ENCODE measurements around the gene CENPVL3. TPM values are rescaled to one million over a fixed set of nuclear protein-coding genes. Genes with fewer than 3 reads are reported as not detected.
"Not testable (repeated sequence)": the region's sequence is repeated elsewhere in the genome, so short reads cannot be mapped to it uniquely, and the experiment has no call there.

The CENPVL3 gene
- not detected for total RNA-seq
- polyA plus RNA-seq = not detected
- long read RNA-seq, donor 1 = 0 reads
- long read RNA-seq, donor 2 = 0 reads
- long read RNA-seq, donor 3, partial matches to known transcripts = 0 of 1 reads
- long read RNA-seq, donor 3, other reads (novel, unspliced or antisense) = 0 of 1 reads
- long read RNA-seq, donor 4 = 0 reads

- under 1% methylated on average over 52 of the region's 81 CpGs for WGBS
- H3K4me1 ChIP-seq (ENCODE audit: control insufficient read depth, insufficient read depth, low read length); H3K27me3 ChIP-seq (ENCODE audit: control insufficient read depth, insufficient read depth); H3K27ac ChIP-seq (ENCODE audit: low read length); ATAC-seq; intact Hi-C loops (cut with DNase I); H3K9me3 ChIP-seq (ENCODE audit: control insufficient read depth, low read length); DNase-seq: not testable (repeated sequence)
- H3K4me3 ChIP-seq (ENCODE audit: low read length) = peak within 1 kb of the TSS; percentile 3
These were observed at the start of gene CENPVL3 for GRCh38 chrX:51618241-51619155. TSS of gene CENPVL3 (minus strand) at chrX:51618912. CDS start at chrX:51618873, 39 bp downstream.

- H3K4me1 ChIP-seq (ENCODE audit: control insufficient read depth, insufficient read depth, low read length) = no peaks in the 10 kb centered on the region
- no peak overlapping the region for H3K27ac ChIP-seq (ENCODE audit: low read length)
- DNase-seq (no peak), ATAC-seq (no peak)
- 54% methylated on average over 5 of the region's 5 CpGs for WGBS
- no peaks in the 10 kb centered on the region for H3K9me3 ChIP-seq (ENCODE audit: control insufficient read depth, low read length)
- intact Hi-C loops (cut with DNase I) = no loop called here
- no peaks in the 10 kb centered on the region for H3K27me3 ChIP-seq (ENCODE audit: control insufficient read depth, insufficient read depth)
- H3K4me3 ChIP-seq (ENCODE audit: low read length) = no peak overlapping the region
These were observed 47.3 kb upstream of the CENPVL3 start for GRCh38 chrX:51665981-51666380.

GRCh38 chrX:51643377-51643776 lies 24.7 kb upstream of the CENPVL3 start:
- Histone ChIP-seq H3K27me3 (ENCODE audit: control insufficient read depth, insufficient read depth) (no peaks in the 10 kb centered on the region), H3K27ac (ENCODE audit: low read length) (no peak overlapping the region), H3K4me3 (ENCODE audit: low read length) (no peak overlapping the region), H3K9me3 (ENCODE audit: control insufficient read depth, low read length) (no peaks in the 10 kb centered on the region), H3K4me1 (ENCODE audit: control insufficient read depth, insufficient read depth, low read length) (no peaks in the 10 kb centered on the region)
- DNase-seq (no peak), ATAC-seq (no peak)
- intact Hi-C loops (cut with DNase I) = no loop called here
- 70% methylated on average over 2 of the region's 2 CpGs for WGBS

GRCh38 chrX:51641421-51642021 lies 22.8 kb upstream of the CENPVL3 start:
- ATAC-seq = no peak
- no peak for DNase-seq
- no peaks in the 10 kb centered on the region for H3K9me3 ChIP-seq (ENCODE audit: control insufficient read depth, low read length)
- H3K27ac ChIP-seq (ENCODE audit: low read length) = no peak overlapping the region
- 34% methylated on average over 19 of the region's 19 CpGs for WGBS
- H3K4me3 ChIP-seq (ENCODE audit: low read length) = no peak overlapping the region
- intact Hi-C loops (cut with DNase I) = no loop called here
- no peaks in the 10 kb centered on the region for H3K27me3 ChIP-seq (ENCODE audit: control insufficient read depth, insufficient read depth)
- no peaks in the 10 kb centered on the region for H3K4me1 ChIP-seq (ENCODE audit: control insufficient read depth, insufficient read depth, low read length)

- H3K4me3 ChIP-seq (ENCODE audit: low read length); H3K27me3 ChIP-seq (ENCODE audit: control insufficient read depth, insufficient read depth); H3K27ac ChIP-seq (ENCODE audit: low read length); H3K9me3 ChIP-seq (ENCODE audit: control insufficient read depth, low read length); ATAC-seq; DNase-seq; H3K4me1 ChIP-seq (ENCODE audit: control insufficient read depth, insufficient read depth, low read length); intact Hi-C loops (cut with DNase I): not testable (repeated sequence)
- 49% methylated on average over 7 of the region's 7 CpGs for WGBS
These were observed 17.8 kb upstream of the CENPVL3 start for GRCh38 chrX:51636511-51636910.

- H3K27ac ChIP-seq (ENCODE audit: low read length) = no peak overlapping the region
- 6% methylated on average over 7 of the region's 7 CpGs for WGBS
- no peaks in the 10 kb centered on the region for H3K4me1 ChIP-seq (ENCODE audit: control insufficient read depth, insufficient read depth, low read length)
- no peaks in the 10 kb centered on the region for H3K9me3 ChIP-seq (ENCODE audit: control insufficient read depth, low read length)
- ATAC-seq = no peak
- no peak overlapping the region for H3K4me3 ChIP-seq (ENCODE audit: low read length)
- no peaks in the 10 kb centered on the region for H3K27me3 ChIP-seq (ENCODE audit: control insufficient read depth, insufficient read depth)
- DNase-seq = no peak
- intact Hi-C loops (cut with DNase I) = no loop called here
These were observed 4.2 kb downstream of the CENPVL3 start for GRCh38 chrX:51614353-51615012.

- 62% methylated on average over 2 of the region's 2 CpGs for WGBS
- no peak overlapping the region for H3K27ac ChIP-seq (ENCODE audit: low read length)
- no peaks in the 10 kb centered on the region for H3K27me3 ChIP-seq (ENCODE audit: control insufficient read depth, insufficient read depth)
- intact Hi-C loops (cut with DNase I) = no loop called here
- no peaks in the 10 kb centered on the region for H3K4me1 ChIP-seq (ENCODE audit: control insufficient read depth, insufficient read depth, low read length)
- no peak for ATAC-seq
- H3K9me3 ChIP-seq (ENCODE audit: control insufficient read depth, low read length) = no peaks in the 10 kb centered on the region
- DNase-seq = no peak
- no peak overlapping the region for H3K4me3 ChIP-seq (ENCODE audit: low read length)
These were observed 9.9 kb downstream of the CENPVL3 start for GRCh38 chrX:51608766-51609165.

GRCh38 chrX:51608126-51608525 lies 10.6 kb downstream of the CENPVL3 start:
- intact Hi-C loops (cut with DNase I) = no loop called here
- Histone ChIP-seq H3K27ac (ENCODE audit: low read length) (no peak overlapping the region), H3K9me3 (ENCODE audit: control insufficient read depth, low read length) (no peaks in the 10 kb centered on the region), H3K4me1 (ENCODE audit: control insufficient read depth, insufficient read depth, low read length) (no peaks in the 10 kb centered on the region), H3K4me3 (ENCODE audit: low read length) (no peak overlapping the region), H3K27me3 (ENCODE audit: control insufficient read depth, insufficient read depth) (no peaks in the 10 kb centered on the region)
- WGBS = 33% methylated on average over 1 of the region's 1 CpG
- ATAC-seq (no peak), DNase-seq (no peak)

GRCh38 chrX:51606446-51606845 lies 12.3 kb downstream of the CENPVL3 start:
- Histone ChIP-seq H3K27ac (ENCODE audit: low read length) (no peak overlapping the region), H3K27me3 (ENCODE audit: control insufficient read depth, insufficient read depth) (no peaks in the 10 kb centered on the region), H3K9me3 (ENCODE audit: control insufficient read depth, low read length) (no peaks in the 10 kb centered on the region), H3K4me1 (ENCODE audit: control insufficient read depth, insufficient read depth, low read length) (no peaks in the 10 kb centered on the region), H3K4me3 (ENCODE audit: low read length) (no peak overlapping the region)
- DNase-seq (no peak), ATAC-seq (no peak)
- intact Hi-C loops (cut with DNase I) = no loop called here
- 52% methylated on average over 2 of the region's 2 CpGs for WGBS

GRCh38 chrX:51598899-51599298 lies 19.8 kb downstream of the CENPVL3 start:
- H3K27ac ChIP-seq (ENCODE audit: low read length) = no peak overlapping the region
- intact Hi-C loops (cut with DNase I) = no loop called here
- ATAC-seq (no peak), DNase-seq (no peak)
- no peak overlapping the region for H3K4me3 ChIP-seq (ENCODE audit: low read length)
- H3K9me3 ChIP-seq (ENCODE audit: control insufficient read depth, low read length) = no peaks in the 10 kb centered on the region
- no peaks in the 10 kb centered on the region for H3K4me1 ChIP-seq (ENCODE audit: control insufficient read depth, insufficient read depth, low read length)
- 85% methylated on average over 7 of the region's 7 CpGs for WGBS
- H3K27me3 ChIP-seq (ENCODE audit: control insufficient read depth, insufficient read depth) = no peaks in the 10 kb centered on the region

GRCh38 chrX:51571874-51572273 lies 46.8 kb downstream of the CENPVL3 start:
- WGBS = 63% methylated on average over 2 of the region's 2 CpGs
- Histone ChIP-seq H3K27me3 (ENCODE audit: control insufficient read depth, insufficient read depth) (no peaks in the 10 kb centered on the region), H3K27ac (ENCODE audit: low read length) (no peak overlapping the region), H3K4me1 (ENCODE audit: control insufficient read depth, insufficient read depth, low read length) (no peaks in the 10 kb centered on the region), H3K4me3 (ENCODE audit: low read length) (no peak overlapping the region), H3K9me3 (ENCODE audit: control insufficient read depth, low read length) (no peaks in the 10 kb centered on the region)
- intact Hi-C loops (cut with DNase I) = no loop called here
- DNase-seq (no peak), ATAC-seq (no peak)

Data from right cardiac atrium (tissue), 5 donors.